ENCODE measurements around the gene NOG.

The NOG gene

GRCh38 chr17:56638591-56639051 lies 45.1 kb downstream of the NOG start:
- no peak for DNase-seq

DNA sequence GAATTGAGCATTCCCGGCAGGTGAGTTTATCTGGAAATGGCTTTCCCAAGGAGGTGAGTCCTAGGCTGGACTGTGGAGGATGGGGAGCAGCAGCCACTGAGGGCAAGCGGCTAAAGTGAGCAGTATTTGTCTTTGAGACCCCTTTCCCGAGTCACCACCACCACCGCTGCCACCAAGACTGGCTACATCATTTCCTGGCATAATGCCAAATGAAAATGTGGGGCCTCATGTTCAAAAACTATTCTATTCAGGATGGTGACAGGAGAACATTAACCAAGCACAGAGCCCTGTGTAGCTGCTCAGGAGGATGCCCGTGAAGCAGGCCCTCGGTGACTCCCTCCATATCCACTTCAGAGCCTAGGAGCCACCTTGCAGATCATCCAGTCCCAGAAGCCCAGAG lies 46.0 kb downstream of the NOG start:
- DNase-seq, result no peak

DNA sequence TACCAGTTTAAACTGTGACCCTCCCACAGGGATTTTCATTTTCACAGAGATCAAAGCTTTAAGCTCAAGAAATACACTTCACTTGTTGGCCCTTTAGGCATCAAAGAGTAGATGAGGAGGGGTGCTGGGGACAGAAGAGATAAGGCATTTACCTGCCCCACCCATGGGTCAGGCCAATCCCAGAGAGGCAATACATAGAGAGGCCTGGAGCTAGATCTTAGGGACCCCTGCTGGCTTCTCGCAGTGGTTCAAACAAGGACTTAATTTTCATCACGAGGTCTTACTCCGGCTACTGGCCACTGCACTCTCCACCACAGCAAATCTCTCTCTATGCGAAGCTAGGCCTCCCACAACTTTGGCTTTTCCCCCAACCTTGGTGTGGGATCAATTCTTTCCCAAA lies 46.6 kb downstream of the NOG start:
- no peak for DNase-seq

DNA sequence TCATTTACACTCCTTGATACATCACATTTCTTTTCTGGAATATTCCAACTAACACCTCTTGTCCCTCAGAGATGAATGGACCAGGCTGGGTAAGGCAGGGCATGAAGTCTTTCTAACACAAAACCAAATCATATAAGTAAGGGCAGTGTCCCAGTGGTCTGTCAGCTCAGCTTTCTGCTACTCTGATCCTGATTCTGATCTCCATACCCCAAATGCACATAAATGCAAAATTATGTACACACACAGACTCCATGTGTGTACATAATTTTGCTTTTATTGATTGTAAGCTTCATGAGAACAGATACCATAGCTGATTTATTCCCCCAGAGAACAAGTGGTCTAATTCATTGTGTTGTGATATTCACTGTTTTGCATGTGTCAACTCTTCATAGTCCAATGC lies 47.9 kb downstream of the NOG start:
- no peak for DNase-seq

GRCh38 chr17:56641894-56642293 lies 48.4 kb downstream of the NOG start:
- no peak for DNase-seq

DNA sequence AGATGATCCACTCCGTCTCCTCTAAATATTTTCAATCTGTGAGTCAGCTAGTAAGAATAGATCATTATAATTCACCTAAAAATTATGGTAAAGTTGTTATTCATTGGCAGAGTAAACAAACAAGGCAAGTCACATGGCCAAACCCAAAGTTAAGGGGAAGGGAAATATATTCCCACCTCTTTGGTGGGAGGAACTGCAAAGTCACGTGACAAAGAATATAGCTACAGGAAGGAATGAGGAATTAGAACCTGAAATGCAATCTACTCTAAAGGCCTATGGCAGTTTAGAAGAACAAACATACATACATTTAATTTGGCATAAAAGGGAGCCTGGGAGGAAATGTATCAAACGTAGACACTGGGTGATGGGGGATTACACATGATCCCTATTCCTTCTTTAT lies 48.9 kb downstream of the NOG start:
- no peak for DNase-seq
